ENCODE results near the gene GPX6.

- no peak for TF ChIP-seq EZH2 (IDR thresholded peaks at IDR 0.05; ENCODE audit: borderline replicate concordance, control insufficient read depth, low read depth, low read length)
- TF ChIP-seq YBX1 (IDR thresholded peaks at IDR 0.05), result no peak
- TF ChIP-seq JUNB (IDR thresholded peaks at IDR 0.05), result no peak
- TF ChIP-seq SMC3 (IDR thresholded peaks at IDR 0.05; ENCODE audit: borderline replicate concordance, low read length), result no peak
- TF ChIP-seq TAF1 (IDR thresholded peaks at IDR 0.05; ENCODE audit: borderline replicate concordance, low read depth, low read length), result no peak
Measured at GRCh38 chr6:28497306-28497705, 18.3 kb downstream of the GPX6 start.

All from GM12878 (cell line).